ENCODE data around the gene CARMIL1. TPM values are rescaled to one million over a fixed set of nuclear protein-coding genes. Genes with fewer than 3 reads are reported as not detected.

Gene CARMIL1
- polyA plus RNA-seq, 1 of the 3 experiments (the other 2 are of a cell fraction): 1.7 TPM

- H3F3A ChIP-seq (replicated peaks; ENCODE audit: insufficient read depth): no peaks in the 10 kb centered on the region
- H3K4me2 ChIP-seq: no peak overlapping the region
- no peak overlapping the region for H3K9ac ChIP-seq
- no peak overlapping the region for H3K27ac ChIP-seq (ENCODE audit: low read depth in 2 of 2, low read length in 1 of 2)
- H3K4me1 ChIP-seq (ENCODE audit: control insufficient read depth in 1 of 2, insufficient read depth in 2 of 2, low read depth in 1 of 2, low read length in 1 of 2): peaks cover 0 to 13% of the 10 kb centered on the region in 2 experiments; a peak in 2 of 4 replicates
- TF ChIP-seq RXRA (IDR thresholded peaks at IDR 0.05; ENCODE audit: borderline replicate concordance, low read depth) (no peak), EZH2phosphoT487 (IDR thresholded peaks at IDR 0.05; ENCODE audit: borderline replicate concordance, low read depth) (no peak), MEF2A (IDR thresholded peaks at IDR 0.05; ENCODE audit: borderline replicate concordance, low read depth) (no peak), FOXJ3 (CRISPR knock-in tag; IDR thresholded peaks at IDR 0.05) (no peak), SIN3A (IDR thresholded peaks at IDR 0.05; ENCODE audit: borderline replicate concordance, low read depth, low read length) (no peak), CHD2 (IDR thresholded peaks at IDR 0.05; ENCODE audit: low read length, partially characterized antibody) (no peak), YY1 (IDR thresholded peaks at IDR 0.05; ENCODE audit: low read depth) (no peak), SMC3 (IDR thresholded peaks at IDR 0.05; ENCODE audit: low read depth, low read length) (no peak), NFIC (IDR thresholded peaks at IDR 0.05; ENCODE audit: borderline replicate concordance) (no peak), TEAD4 (IDR thresholded peaks at IDR 0.05; ENCODE audit: borderline replicate concordance, insufficient read depth) (no peak), TCF12 (IDR thresholded peaks at IDR 0.05) (no peak), JUND (IDR thresholded peaks at IDR 0.05) (no peak), RCOR1 (IDR thresholded peaks at IDR 0.05; ENCODE audit: low read length) (no peak), GATA2 (CRISPR knock-in tag; IDR thresholded peaks at IDR 0.05) (no peak)
- TF ChIP-seq, protein P1, sequence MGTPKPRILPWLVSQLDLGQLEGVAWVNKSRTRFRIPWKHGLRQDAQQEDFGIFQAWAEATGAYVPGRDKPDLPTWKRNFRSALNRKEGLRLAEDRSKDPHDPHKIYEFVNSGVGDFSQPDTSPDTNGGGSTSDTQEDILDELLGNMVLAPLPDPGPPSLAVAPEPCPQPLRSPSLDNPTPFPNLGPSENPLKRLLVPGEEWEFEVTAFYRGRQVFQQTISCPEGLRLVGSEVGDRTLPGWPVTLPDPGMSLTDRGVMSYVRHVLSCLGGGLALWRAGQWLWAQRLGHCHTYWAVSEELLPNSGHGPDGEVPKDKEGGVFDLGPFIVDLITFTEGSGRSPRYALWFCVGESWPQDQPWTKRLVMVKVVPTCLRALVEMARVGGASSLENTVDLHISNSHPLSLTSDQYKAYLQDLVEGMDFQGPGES (IDR thresholded peaks at IDR 0.05; ENCODE audit: low read depth, low read length): no peak
- TF ChIP-seq, protein P2, sequence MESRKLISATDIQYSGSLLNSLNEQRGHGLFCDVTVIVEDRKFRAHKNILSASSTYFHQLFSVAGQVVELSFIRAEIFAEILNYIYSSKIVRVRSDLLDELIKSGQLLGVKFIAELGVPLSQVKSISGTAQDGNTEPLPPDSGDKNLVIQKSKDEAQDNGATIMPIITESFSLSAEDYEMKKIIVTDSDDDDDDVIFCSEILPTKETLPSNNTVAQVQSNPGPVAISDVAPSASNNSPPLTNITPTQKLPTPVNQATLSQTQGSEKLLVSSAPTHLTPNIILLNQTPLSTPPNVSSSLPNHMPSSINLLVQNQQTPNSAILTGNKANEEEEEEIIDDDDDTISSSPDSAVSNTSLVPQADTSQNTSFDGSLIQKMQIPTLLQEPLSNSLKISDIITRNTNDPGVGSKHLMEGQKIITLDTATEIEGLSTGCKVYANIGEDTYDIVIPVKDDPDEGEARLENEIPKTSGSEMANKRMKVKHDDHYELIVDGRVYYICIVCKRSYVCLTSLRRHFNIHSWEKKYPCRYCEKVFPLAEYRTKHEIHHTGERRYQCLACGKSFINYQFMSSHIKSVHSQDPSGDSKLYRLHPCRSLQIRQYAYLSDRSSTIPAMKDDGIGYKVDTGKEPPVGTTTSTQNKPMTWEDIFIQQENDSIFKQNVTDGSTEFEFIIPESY (IDR thresholded peaks at IDR 0.05; ENCODE audit: borderline replicate concordance, low read depth): no peak
- H3K4me3 ChIP-seq (ENCODE audit: low read depth in 2 of 2, low read length in 1 of 2): no peak overlapping the region
- no peaks in the 10 kb centered on the region for H3K9me2 ChIP-seq
- 84% methylated on average over 2 of the region's 2 CpGs for WGBS (ENCODE audit: low lambda C conversion rate)
- H3K79me2 ChIP-seq (ENCODE audit: insufficient read depth): no peaks in the 10 kb centered on the region
- no peaks in the 10 kb centered on the region for H3K36me3 ChIP-seq (replicated peaks in 1 of 2; ENCODE audit: control insufficient read depth in 1 of 2, insufficient read depth in 2 of 2, low read length in 1 of 2)
- no peak for DNase-seq
- no peaks in the 10 kb centered on the region for H3K9me3 ChIP-seq
- no peak overlapping the region for H2AFZ ChIP-seq (ENCODE audit: low read depth)
- ChIA-PET CTCF (interaction anchor here (0.9 to 1.3 kb wide), 2 partner anchors 9 to 10 kb away, joined by 3 to 4 read pairs; no protein-coding TSS in a partner anchor), POLR2A (interaction anchor here (0.6 kb wide), 1 partner anchor 321 kb away, joined by 3 read pairs; no protein-coding TSS in a partner anchor)
- no peaks in the 10 kb centered on the region for H3K27me3 ChIP-seq (ENCODE audit: insufficient read depth)
- no peaks in the 10 kb centered on the region for H4K20me1 ChIP-seq (ENCODE audit: insufficient read depth)
Observed at GRCh38 chr6:25446830-25447569, 167.8 kb downstream of the CARMIL1 start.
